MCF 10A (cell line): ENCODE data around the gene PPP6R3. TPM values are rescaled to one million over a fixed set of nuclear protein-coding genes. Genes with fewer than 3 reads are reported as not detected.
A peak's percentile ranks its signal among the peaks of the same experiment; 100 is the strongest.

ENCODE experiments used
- BruUV-seq: library from RNA; stranded (reverse); fragments of 400-500 nt; replicated peaks from 2 replicates; lab custom pipeline; 2021; lab: Mats Ljungman, UMichigan
- CTCF ChIA-PET: fragments of 300-600 bp; sonication (Branson Sonifier 250); formaldehyde crosslinking; extraction: SDS; loops from one replicate; lab custom pipeline; 2021; ENCODE audit warnings: antibody characterized with exemption, inconsistent platforms; lab: Yijun Ruan, JAX
- POLR2A ChIA-PET: fragments of 300-600, 350-650 bp; sonication (Branson Sonifier 250); formaldehyde crosslinking; extraction: SDS; loops from one replicate; lab custom pipeline; 2020; ENCODE audit warnings: antibody characterized with exemption, inconsistent platforms; lab: Yijun Ruan, JAX
- DNase-seq: peaks from one replicate; pipeline ENCODE4 v3.0.0-alpha.2; 2018; ENCODE audit not compliant: unreplicated experiment
- H3K27ac Mint-ChIP-seq: one replicate; pipeline ENCODE4 v1.8.0; 2022; ENCODE audit warnings: mild to moderate bottlenecking, low read depth, mixed read lengths; ENCODE audit not compliant: unreplicated experiment
- H3K27me3 Mint-ChIP-seq: one replicate; pipeline ENCODE4 v1.8.0; 2022; ENCODE audit warnings: mixed read lengths; ENCODE audit not compliant: insufficient read depth, unreplicated experiment
- H3K36me3 Mint-ChIP-seq: one replicate; pipeline ENCODE4 v1.8.0; 2022; ENCODE audit warnings: mild to moderate bottlenecking, moderate library complexity, mixed read lengths; ENCODE audit not compliant: insufficient read depth, unreplicated experiment
- H3K4me1 Mint-ChIP-seq: one replicate; pipeline ENCODE4 v1.8.0; 2022; ENCODE audit warnings: mixed read lengths; ENCODE audit not compliant: insufficient read depth, unreplicated experiment
- H3K4me3 Mint-ChIP-seq: one replicate; pipeline ENCODE4 v1.8.0; 2022; ENCODE audit warnings: mild to moderate bottlenecking, moderate library complexity, mixed read lengths; ENCODE audit not compliant: unreplicated experiment
- H3K9me3 Mint-ChIP-seq: one replicate; pipeline ENCODE4 v1.8.0; 2022; ENCODE audit warnings: mixed read lengths; ENCODE audit not compliant: unreplicated experiment
- CTCF ChIP-seq: fragments of 200-600 bp; IDR thresholded peaks from one replicate; pipeline ENCODE4 v1.8.0; 2022; ENCODE audit warnings: antibody characterized with exemption, mild to moderate bottlenecking; ENCODE audit not compliant: unreplicated experiment
- intact Hi-C: fragments of 100-400 bp; cut with micrococcal nuclease; formaldehyde crosslinking; loops from 2 replicates; pipeline ENCODE4 v1.14.1; 2022
- total RNA-seq: library from RNA; stranded (reverse); gene quantifications from 2 replicates; pipeline ENCODE4 v1.2.3, GENCODE V29; 2022

Gene PPP6R3
- total RNA-seq, 1 experiment from 2014 or later: 95.7 TPM

- ChIA-PET CTCF (no interaction called here), POLR2A (no interaction called here)
- no peak for TF ChIP-seq CTCF
- no peaks in the 10 kb centered on the region for H3K9me3 Mint-ChIP-seq
- intact Hi-C loops: no loop called here
- H3K27ac Mint-ChIP-seq: no peak overlapping the region
- DNase-seq: no peak
- H3K4me1 Mint-ChIP-seq: peaks cover under 1% of the 10 kb centered on the region
- H3K4me3 Mint-ChIP-seq: no peak overlapping the region
- H3K36me3 Mint-ChIP-seq: peaks cover 24% of the 10 kb centered on the region
- no TSS peak for BruUV-seq
- H3K27me3 Mint-ChIP-seq: no peaks in the 10 kb centered on the region
Measured at GRCh38 chr11:68442433-68442832, 18.1 kb upstream of the PPP6R3 start.

- no peak for DNase-seq
- Mint-ChIP-seq H3K27ac (no peak overlapping the region), H3K4me3 (no peak overlapping the region), H3K36me3 (peaks cover 23% of the 10 kb centered on the region), H3K9me3 (no peaks in the 10 kb centered on the region), H3K4me1 (no peaks in the 10 kb centered on the region), H3K27me3 (no peaks in the 10 kb centered on the region)
- CTCF ChIA-PET: interaction anchor here (1.3 kb wide), 1 partner anchor 61 kb away, joined by 3 read pairs; no protein-coding TSS in a partner anchor
- TF ChIP-seq CTCF: no peak
- BruUV-seq: no TSS peak
- POLR2A ChIA-PET: no interaction called here
- intact Hi-C loops: no loop called here
Measured at GRCh38 chr11:68444566-68444965, 16.0 kb upstream of the PPP6R3 start.

- no peaks in the 10 kb centered on the region for H3K9me3 Mint-ChIP-seq
- POLR2A ChIA-PET: no interaction called here
- peak overlapping the region; percentile 79 for H3K27ac Mint-ChIP-seq
- H3K4me1 Mint-ChIP-seq: no peaks in the 10 kb centered on the region
- intact Hi-C loops: loop anchor here (5.0 kb wide), 1 partner anchor 238 kb away; no protein-coding TSS in a partner anchor
- DNase-seq: no peak
- no peaks in the 10 kb centered on the region for H3K27me3 Mint-ChIP-seq
- no TSS peak for BruUV-seq
- H3K4me3 Mint-ChIP-seq: no peak overlapping the region
- CTCF ChIA-PET: no interaction called here
- peaks cover 28% of the 10 kb centered on the region for H3K36me3 Mint-ChIP-seq
- no peak for TF ChIP-seq CTCF
Measured at GRCh38 chr11:68445531-68446035, 15.0 kb upstream of the PPP6R3 start.

GRCh38 chr11:68446046-68446725 lies 14.4 kb upstream of the PPP6R3 start:
- no peak for DNase-seq
- intact Hi-C loops: loop anchor here (5.0 kb wide), 1 partner anchor 239 kb away; no protein-coding TSS in a partner anchor
- CTCF ChIA-PET: interaction anchor here (0.5 to 1.2 kb wide), 11 partner anchors 9 to 207 kb away, joined by 3 to 6 read pairs (median 3); no protein-coding TSS in a partner anchor

More at GRCh38 chr11:68446046-68446725, 14.4 kb upstream of the PPP6R3 start:
- peaks cover 28% of the 10 kb centered on the region for H3K36me3 Mint-ChIP-seq
- H3K27me3 Mint-ChIP-seq: no peaks in the 10 kb centered on the region
- no peaks in the 10 kb centered on the region for H3K9me3 Mint-ChIP-seq
- peak overlapping the region; percentile 79 for H3K27ac Mint-ChIP-seq
- no peaks in the 10 kb centered on the region for H3K4me1 Mint-ChIP-seq
- TF ChIP-seq CTCF: no peak
- no peak overlapping the region for H3K4me3 Mint-ChIP-seq
- BruUV-seq: no TSS peak
- POLR2A ChIA-PET: no interaction called here
